NCI-H345 treated with DMSO at 0.1 percent for 48 hours (cell line): Measurements from ENCODE around the gene KATNA1.

ENCODE experiments used
- DNase-seq: peaks from one replicate; lab custom pipeline; 2025; ENCODE audit not compliant: unreplicated experiment; lab: John Stamatoyannopoulos, UW

The KATNA1 gene

DNA sequence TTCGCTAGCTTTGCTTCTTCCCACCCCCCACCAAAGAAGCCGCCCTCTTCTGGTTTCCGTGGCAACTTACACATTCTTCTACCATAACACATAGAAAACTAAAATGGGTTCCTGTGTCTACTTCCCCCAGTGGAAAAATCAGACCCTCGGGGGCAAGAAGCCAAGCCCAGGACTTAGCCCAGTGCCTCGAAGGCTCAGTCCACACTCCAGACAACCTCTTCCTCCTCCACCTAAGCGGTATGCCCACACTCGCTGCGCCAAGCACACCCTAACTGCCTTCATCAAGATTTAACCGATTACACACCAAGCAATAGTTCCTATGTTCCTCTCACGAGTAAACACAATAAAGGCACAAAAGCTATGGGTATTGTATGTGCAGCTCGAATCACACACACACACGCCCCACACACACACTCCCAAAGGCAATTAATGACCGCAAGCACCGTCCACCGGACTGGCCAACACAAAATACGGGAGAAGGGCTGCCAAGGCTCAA lies 103.2 kb downstream of the KATNA1 start:
- DNase-seq, result no peak
